ENCODE measurements around the gene ATP5PB. TPM values are rescaled to one million over a fixed set of nuclear protein-coding genes. Genes with fewer than 3 reads are reported as not detected.

ATP5PB gene
- polyA plus RNA-seq, 1 donor from 2014 or later = 597 TPM

DNA sequence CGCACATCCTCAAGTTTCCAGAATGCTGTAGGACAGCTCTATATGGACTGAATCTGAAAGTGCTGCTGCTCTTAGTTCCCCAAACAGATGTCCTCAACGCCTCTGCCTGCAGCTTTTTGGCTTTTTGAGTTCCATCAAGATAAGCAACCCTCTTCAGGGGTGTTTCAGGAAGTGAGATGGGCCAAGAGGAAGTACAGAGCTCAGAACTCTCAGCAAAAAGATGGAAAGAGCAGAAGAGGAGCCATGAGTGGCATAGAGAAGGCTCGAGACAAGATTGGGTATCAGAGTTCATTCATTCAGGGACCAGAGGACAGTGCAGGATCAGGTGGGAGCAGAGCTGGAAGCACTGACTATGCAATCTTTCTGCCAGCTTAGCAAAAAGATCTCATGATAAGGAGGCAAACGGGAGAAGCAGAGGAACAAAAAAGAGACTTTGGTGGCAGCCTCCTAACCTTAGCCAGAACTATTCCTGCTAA, 54.4 kb downstream of the ATP5PB start, which contains the start of the genes ADORA3 and TMIGD3:
Gene ADORA3, minus strand, starts transcription at position 49 of the 476 bp plus-strand sequence. CDS start 279 bp downstream, outside the sequence.
Gene TMIGD3, minus strand, starts transcription at position 49 of the 476 bp plus-strand sequence. CDS start 279 bp downstream, outside the sequence.
- H4K20me1 ChIP-seq (ENCODE audit: insufficient read depth) = no peaks in the 10 kb centered on the region
- TF ChIP-seq SMC3 (conservative IDR thresholded peaks at IDR 0.05; ENCODE audit: poor library complexity) = no peak
- TF ChIP-seq, protein P1, sequence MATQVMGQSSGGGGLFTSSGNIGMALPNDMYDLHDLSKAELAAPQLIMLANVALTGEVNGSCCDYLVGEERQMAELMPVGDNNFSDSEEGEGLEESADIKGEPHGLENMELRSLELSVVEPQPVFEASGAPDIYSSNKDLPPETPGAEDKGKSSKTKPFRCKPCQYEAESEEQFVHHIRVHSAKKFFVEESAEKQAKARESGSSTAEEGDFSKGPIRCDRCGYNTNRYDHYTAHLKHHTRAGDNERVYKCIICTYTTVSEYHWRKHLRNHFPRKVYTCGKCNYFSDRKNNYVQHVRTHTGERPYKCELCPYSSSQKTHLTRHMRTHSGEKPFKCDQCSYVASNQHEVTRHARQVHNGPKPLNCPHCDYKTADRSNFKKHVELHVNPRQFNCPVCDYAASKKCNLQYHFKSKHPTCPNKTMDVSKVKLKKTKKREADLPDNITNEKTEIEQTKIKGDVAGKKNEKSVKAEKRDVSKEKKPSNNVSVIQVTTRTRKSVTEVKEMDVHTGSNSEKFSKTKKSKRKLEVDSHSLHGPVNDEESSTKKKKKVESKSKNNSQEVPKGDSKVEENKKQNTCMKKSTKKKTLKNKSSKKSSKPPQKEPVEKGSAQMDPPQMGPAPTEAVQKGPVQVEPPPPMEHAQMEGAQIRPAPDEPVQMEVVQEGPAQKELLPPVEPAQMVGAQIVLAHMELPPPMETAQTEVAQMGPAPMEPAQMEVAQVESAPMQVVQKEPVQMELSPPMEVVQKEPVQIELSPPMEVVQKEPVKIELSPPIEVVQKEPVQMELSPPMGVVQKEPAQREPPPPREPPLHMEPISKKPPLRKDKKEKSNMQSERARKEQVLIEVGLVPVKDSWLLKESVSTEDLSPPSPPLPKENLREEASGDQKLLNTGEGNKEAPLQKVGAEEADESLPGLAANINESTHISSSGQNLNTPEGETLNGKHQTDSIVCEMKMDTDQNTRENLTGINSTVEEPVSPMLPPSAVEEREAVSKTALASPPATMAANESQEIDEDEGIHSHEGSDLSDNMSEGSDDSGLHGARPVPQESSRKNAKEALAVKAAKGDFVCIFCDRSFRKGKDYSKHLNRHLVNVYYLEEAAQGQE (IDR thresholded peaks at IDR 0.05; ENCODE audit: borderline replicate concordance) = no peak
- TF ChIP-seq EP300 (conservative IDR thresholded peaks at IDR 0.05; ENCODE audit: poor library complexity, severe bottlenecking) = no peak
- TF ChIP-seq EZH2 (IDR thresholded peaks at IDR 0.05; ENCODE audit: borderline replicate concordance, insufficient read depth, low read length, poor library complexity, severe bottlenecking) = no peak
- TF ChIP-seq POLR2AphosphoS5 (IDR thresholded peaks at IDR 0.05) = no peak
- TF ChIP-seq MXI1 (conservative IDR thresholded peaks at IDR 0.05; ENCODE audit: poor library complexity, severe bottlenecking) = no peak
- TF ChIP-seq, protein P2, sequence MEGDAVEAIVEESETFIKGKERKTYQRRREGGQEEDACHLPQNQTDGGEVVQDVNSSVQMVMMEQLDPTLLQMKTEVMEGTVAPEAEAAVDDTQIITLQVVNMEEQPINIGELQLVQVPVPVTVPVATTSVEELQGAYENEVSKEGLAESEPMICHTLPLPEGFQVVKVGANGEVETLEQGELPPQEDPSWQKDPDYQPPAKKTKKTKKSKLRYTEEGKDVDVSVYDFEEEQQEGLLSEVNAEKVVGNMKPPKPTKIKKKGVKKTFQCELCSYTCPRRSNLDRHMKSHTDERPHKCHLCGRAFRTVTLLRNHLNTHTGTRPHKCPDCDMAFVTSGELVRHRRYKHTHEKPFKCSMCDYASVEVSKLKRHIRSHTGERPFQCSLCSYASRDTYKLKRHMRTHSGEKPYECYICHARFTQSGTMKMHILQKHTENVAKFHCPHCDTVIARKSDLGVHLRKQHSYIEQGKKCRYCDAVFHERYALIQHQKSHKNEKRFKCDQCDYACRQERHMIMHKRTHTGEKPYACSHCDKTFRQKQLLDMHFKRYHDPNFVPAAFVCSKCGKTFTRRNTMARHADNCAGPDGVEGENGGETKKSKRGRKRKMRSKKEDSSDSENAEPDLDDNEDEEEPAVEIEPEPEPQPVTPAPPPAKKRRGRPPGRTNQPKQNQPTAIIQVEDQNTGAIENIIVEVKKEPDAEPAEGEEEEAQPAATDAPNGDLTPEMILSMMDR (IDR thresholded peaks at IDR 0.05; ENCODE audit: poor library complexity, severe bottlenecking) = no peak
- TF ChIP-seq RAD21 (conservative IDR thresholded peaks at IDR 0.05) = no peak
- no peak for TF ChIP-seq TAF1 (IDR thresholded peaks at IDR 0.05; ENCODE audit: low read depth)
- no peaks in the 10 kb centered on the region for H3F3A ChIP-seq (ENCODE audit: insufficient read depth, low read length, poor library complexity, severe bottlenecking)
- no peak within 1 kb of the TSS for H3K4me3 ChIP-seq (ENCODE audit: low read length)
- H3K27ac ChIP-seq (ENCODE audit: low read length) = no peak within 1 kb of the TSS
- no peaks in the 10 kb centered on the region for H3K27me3 ChIP-seq (ENCODE audit: insufficient read depth, low read depth, low read length)
- no peak within 1 kb of the TSS for H3K9ac ChIP-seq (ENCODE audit: low read length)
- no peaks in the 10 kb centered on the region for H3K36me3 ChIP-seq (ENCODE audit: insufficient read depth, low read length)
- no peaks in the 10 kb centered on the region for H3K9me2 ChIP-seq (ENCODE audit: insufficient read depth, low read length)
- no peak within 1 kb of the TSS for H2AFZ ChIP-seq (ENCODE audit: low read depth, low read length)
- H3K4me2 ChIP-seq (ENCODE audit: low read length) = no peak within 1 kb of the TSS
- H3K9me3 ChIP-seq (ENCODE audit: low read length) = no peaks in the 10 kb centered on the region
- no peaks in the 10 kb centered on the region for H3K79me2 ChIP-seq (replicated peaks; ENCODE audit: insufficient read depth, low read length)

DNA sequence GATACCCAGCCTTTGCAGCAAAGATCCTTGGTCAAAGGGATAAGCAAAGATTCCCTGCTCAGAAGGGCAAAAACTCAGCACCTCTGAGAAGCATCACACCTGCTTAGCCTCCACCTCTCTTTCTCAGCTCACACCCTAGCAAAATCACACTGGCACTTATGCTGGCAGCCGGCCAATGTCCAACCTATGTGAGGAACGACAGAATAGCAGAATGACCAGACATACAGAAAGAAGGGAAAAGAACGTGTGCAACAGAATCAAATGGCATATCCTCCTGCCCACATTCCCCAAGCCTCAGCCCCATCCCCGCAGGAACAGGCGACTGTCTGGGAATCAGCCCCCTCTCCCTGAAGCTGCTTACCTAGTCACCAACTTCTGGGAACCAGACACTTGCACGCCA, 54.8 kb downstream of the ATP5PB start:
- TF ChIP-seq SMC3 (conservative IDR thresholded peaks at IDR 0.05; ENCODE audit: poor library complexity) (no peak), TAF1 (IDR thresholded peaks at IDR 0.05; ENCODE audit: low read depth) (no peak), MXI1 (conservative IDR thresholded peaks at IDR 0.05; ENCODE audit: poor library complexity, severe bottlenecking) (no peak), EP300 (conservative IDR thresholded peaks at IDR 0.05; ENCODE audit: poor library complexity, severe bottlenecking) (no peak), RAD21 (conservative IDR thresholded peaks at IDR 0.05) (no peak), POLR2AphosphoS5 (IDR thresholded peaks at IDR 0.05) (no peak), EZH2 (IDR thresholded peaks at IDR 0.05; ENCODE audit: borderline replicate concordance, insufficient read depth, low read length, poor library complexity, severe bottlenecking) (no peak)
- TF ChIP-seq, protein P1 (IDR thresholded peaks at IDR 0.05; ENCODE audit: borderline replicate concordance) = no peak
- H3K4me3 ChIP-seq (ENCODE audit: low read length) = no peak overlapping the region
- no peak overlapping the region for H3K9ac ChIP-seq (ENCODE audit: low read length)

More for the DNA sequence above, 54.8 kb downstream of the ATP5PB start:
- no peaks in the 10 kb centered on the region for H4K20me1 ChIP-seq (ENCODE audit: insufficient read depth)
- no peaks in the 10 kb centered on the region for H3K9me3 ChIP-seq (ENCODE audit: low read length)
- H3K79me2 ChIP-seq (replicated peaks; ENCODE audit: insufficient read depth, low read length) = no peaks in the 10 kb centered on the region
- H3K9me2 ChIP-seq (ENCODE audit: insufficient read depth, low read length) = no peaks in the 10 kb centered on the region
- no peak overlapping the region for H2AFZ ChIP-seq (ENCODE audit: low read depth, low read length)
- H3K27ac ChIP-seq (ENCODE audit: low read length) = no peak overlapping the region
- H3F3A ChIP-seq (ENCODE audit: insufficient read depth, low read length, poor library complexity, severe bottlenecking) = no peaks in the 10 kb centered on the region
- H3K36me3 ChIP-seq (ENCODE audit: insufficient read depth, low read length) = no peaks in the 10 kb centered on the region
- H3K27me3 ChIP-seq (ENCODE audit: insufficient read depth, low read depth, low read length) = no peaks in the 10 kb centered on the region
- no peak overlapping the region for H3K4me2 ChIP-seq (ENCODE audit: low read length)
